GM21528 (cell line): ENCODE results near the gene HDAC4.

ENCODE experiments used
- ATAC-seq: cut with Tn5 transposase; IDR thresholded peaks from one replicate; pipeline ENCODE4 v1.9.1; 2021; ENCODE audit warnings: mild to moderate bottlenecking, moderate library complexity; ENCODE audit not compliant: unreplicated experiment, low FRiP score

HDAC4 gene

GRCh38 chr2:239164335-239164871 lies 236.4 kb downstream of the HDAC4 start:
- no peak for ATAC-seq

- no peak for ATAC-seq
These were observed 237.0 kb downstream of the HDAC4 start for GRCh38 chr2:239163688-239164334.

GRCh38 chr2:239162976-239163687 lies 237.7 kb downstream of the HDAC4 start:
- ATAC-seq, result no peak

- ATAC-seq, result no peak
These were observed 238.5 kb downstream of the HDAC4 start for GRCh38 chr2:239162141-239162821.

- ATAC-seq, result no peak
These were observed 239.1 kb downstream of the HDAC4 start for GRCh38 chr2:239161711-239162140.

GRCh38 chr2:239160226-239161143 lies 240.3 kb downstream of the HDAC4 start:
- ATAC-seq, result no peak

GRCh38 chr2:239159476-239159911 lies 241.3 kb downstream of the HDAC4 start:
- no peak for ATAC-seq

- ATAC-seq, result no peak
These were observed 242.0 kb downstream of the HDAC4 start for GRCh38 chr2:239158641-239159475.

- ATAC-seq, result no peak
These were observed 243.0 kb downstream of the HDAC4 start for GRCh38 chr2:239157771-239158170.

GRCh38 chr2:239157269-239157668 lies 243.6 kb downstream of the HDAC4 start:
- no peak for ATAC-seq

GRCh38 chr2:239156516-239157265 lies 244.1 kb downstream of the HDAC4 start:
- no peak for ATAC-seq

- ATAC-seq, result no peak
These were observed 244.9 kb downstream of the HDAC4 start for GRCh38 chr2:239155806-239156480.

GRCh38 chr2:239154971-239155805 lies 245.6 kb downstream of the HDAC4 start:
- no peak for ATAC-seq

- no peak for ATAC-seq
These were observed 246.8 kb downstream of the HDAC4 start for GRCh38 chr2:239153806-239154591.

GRCh38 chr2:239152916-239153305 lies 247.9 kb downstream of the HDAC4 start:
- no peak for ATAC-seq

- no peak for ATAC-seq
These were observed 248.4 kb downstream of the HDAC4 start for GRCh38 chr2:239152239-239152915.
